Measurements from ENCODE around the gene APMAP. TPM values are rescaled to one million over a fixed set of nuclear protein-coding genes. Genes with fewer than 3 reads are reported as not detected.
"Not testable (repeated sequence)": the region's sequence is repeated elsewhere in the genome, so short reads cannot be mapped to it uniquely, and the experiment has no call there.

The APMAP gene
- total RNA-seq, 2 experiments from 2014 or later: 46.9 to 50.9 TPM

DNA sequence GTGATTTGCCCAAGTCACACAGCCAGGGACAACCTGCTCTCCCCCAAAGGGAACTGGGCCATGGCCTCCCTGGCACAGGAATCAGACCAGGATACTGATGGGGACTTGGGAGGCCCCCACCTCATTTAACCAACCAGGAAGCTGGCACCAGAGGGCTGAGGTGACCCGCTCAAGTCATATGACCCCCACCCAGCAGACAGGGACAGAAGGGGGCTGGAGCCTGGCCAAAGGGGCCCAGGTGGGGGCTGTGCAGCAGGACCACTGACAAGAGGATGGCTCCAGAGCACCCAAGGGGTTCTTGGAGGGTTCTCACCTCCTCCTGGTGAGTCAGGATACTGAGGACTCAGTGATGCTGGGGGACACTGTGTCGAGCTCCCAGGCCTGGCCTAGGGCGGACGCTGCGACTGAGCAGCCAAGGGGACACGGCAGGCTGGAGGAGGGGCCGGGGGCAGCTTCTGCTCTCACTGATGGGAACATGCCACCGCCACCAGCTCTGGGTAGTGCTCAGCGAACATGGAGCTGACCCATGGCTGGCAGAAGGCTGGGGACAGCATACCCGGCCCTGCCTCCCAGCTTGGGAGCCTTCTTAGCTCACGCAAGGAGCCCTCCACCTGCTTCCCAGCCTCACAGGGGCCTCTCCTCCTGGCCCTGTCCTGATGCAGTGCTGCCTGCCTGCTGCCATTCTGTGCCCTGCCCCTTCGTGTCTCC lies 42.3 kb downstream of the APMAP start:
- Mint-ChIP-seq H3K27me3 (ENCODE audit: low read depth) (no peaks in the 10 kb centered on the region), H3K4me3 (peak overlapping the region; percentile 72), H3K27ac (no peak overlapping the region), H3K36me3 (ENCODE audit: low read depth) (peaks cover 38% of the 10 kb centered on the region), H3K9me3 (peaks cover 28% of the 10 kb centered on the region), H3K4me1 (ENCODE audit: low read depth) (peaks cover 50% of the 10 kb centered on the region)
- CTCF ChIA-PET: interaction anchor here (0.5 to 1.5 kb wide), 3 partner anchors 19 to 103 kb away, joined by 3 to 5 read pairs (median 3); no protein-coding TSS in a partner anchor
- intact Hi-C loops (cut with micrococcal nuclease): no loop called here
- DNase-seq: no peak

DNA sequence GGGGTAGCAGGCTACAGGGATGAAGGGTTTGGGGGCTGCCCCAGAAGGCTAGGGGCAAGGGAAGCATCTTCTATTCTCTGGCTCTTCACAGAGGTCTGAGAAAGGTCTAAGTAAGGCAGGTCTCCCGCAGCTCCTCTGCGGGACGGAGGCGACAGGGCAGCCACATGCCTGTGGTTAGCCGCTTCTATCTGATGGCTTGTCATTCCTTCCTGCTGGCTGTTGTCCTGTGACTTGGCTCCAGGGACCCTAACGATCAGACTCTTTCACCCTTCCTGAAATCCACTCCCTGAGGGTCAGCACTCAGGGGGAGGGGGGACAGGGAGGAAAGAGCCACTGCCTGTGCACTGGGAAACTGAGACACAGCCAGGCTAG lies 42.8 kb downstream of the APMAP start:
- Mint-ChIP-seq H3K4me1 (ENCODE audit: low read depth) (peaks cover 45% of the 10 kb centered on the region), H3K36me3 (ENCODE audit: low read depth) (peaks cover 38% of the 10 kb centered on the region), H3K4me3 (peak overlapping the region; percentile 72), H3K27ac (peak overlapping the region; percentile 96), H3K27me3 (ENCODE audit: low read depth) (no peaks in the 10 kb centered on the region), H3K9me3 (peaks cover 31% of the 10 kb centered on the region)
- intact Hi-C loops (cut with micrococcal nuclease): loop anchor here (1.0 to 10.0 kb wide), 8 partner anchors 17 to 1592 kb away; partner anchors contain the start of genes ABHD12, APMAP and GINS1
- CTCF ChIA-PET: interaction anchor here (1.5 kb wide), 1 partner anchor 19 kb away, joined by 5 read pairs; no protein-coding TSS in a partner anchor
- DNase-seq: no peak

DNA sequence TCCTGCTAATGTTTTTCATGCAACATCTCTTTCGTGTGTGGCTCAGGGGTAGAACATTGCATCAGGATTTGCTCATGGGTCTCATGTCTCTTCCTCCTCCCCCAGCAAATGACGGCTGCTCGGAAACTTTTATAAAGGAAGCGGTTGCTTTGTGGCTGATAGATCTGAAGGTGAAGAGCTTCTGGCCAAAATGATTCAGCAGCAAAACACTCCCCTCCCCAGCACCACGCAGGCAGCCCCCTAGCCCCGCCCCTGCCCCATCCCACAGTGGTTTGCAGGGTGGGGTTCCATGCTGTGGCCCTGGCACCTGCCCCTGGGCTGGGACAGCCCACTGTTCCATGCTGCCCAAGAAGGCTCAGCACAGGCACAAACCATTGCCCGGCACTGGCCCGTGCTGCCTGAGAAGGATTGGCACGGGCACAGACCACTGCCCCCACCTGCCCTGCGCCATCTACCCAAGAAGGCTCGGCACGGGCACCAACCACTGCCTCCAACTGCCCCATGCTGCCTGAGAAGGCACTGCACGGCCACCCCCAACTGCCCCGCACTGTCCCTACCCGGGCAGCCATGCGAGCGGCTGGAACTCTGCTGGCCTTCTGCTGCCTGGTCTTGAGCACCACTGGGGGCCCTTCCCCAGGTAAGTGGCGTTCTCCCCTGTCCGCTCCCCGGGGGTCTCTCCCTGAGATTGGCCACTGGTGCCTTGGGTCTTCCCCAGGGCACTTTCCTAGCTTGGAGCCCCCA lies 43.4 kb downstream of the APMAP start, which contains the start of gene CST7:
Gene CST7, plus strand, starts transcription at position 331 of the 741 bp plus-strand sequence. Its CDS starts 237 bp downstream, at position 568.
- intact Hi-C loops (cut with micrococcal nuclease): loop anchor here (1.0 to 10.0 kb wide), 8 partner anchors 17 to 1592 kb away; partner anchors contain the start of genes ABHD12, APMAP and GINS1
- Mint-ChIP-seq H3K4me3 (peak within 1 kb of the TSS; percentile 72), H3K27me3 (ENCODE audit: low read depth) (no peaks in the 10 kb centered on the region), H3K36me3 (ENCODE audit: low read depth) (peaks cover 40% of the 10 kb centered on the region), H3K9me3 (peaks cover 34% of the 10 kb centered on the region), H3K27ac (peak within 1 kb of the TSS; percentile 96), H3K4me1 (ENCODE audit: low read depth) (peaks cover 40% of the 10 kb centered on the region)
- DNase-seq: peak; percentile 94
- CTCF ChIA-PET: interaction anchor here (1.5 kb wide), 1 partner anchor 18 kb away, joined by 5 read pairs; no protein-coding TSS in a partner anchor

DNA sequence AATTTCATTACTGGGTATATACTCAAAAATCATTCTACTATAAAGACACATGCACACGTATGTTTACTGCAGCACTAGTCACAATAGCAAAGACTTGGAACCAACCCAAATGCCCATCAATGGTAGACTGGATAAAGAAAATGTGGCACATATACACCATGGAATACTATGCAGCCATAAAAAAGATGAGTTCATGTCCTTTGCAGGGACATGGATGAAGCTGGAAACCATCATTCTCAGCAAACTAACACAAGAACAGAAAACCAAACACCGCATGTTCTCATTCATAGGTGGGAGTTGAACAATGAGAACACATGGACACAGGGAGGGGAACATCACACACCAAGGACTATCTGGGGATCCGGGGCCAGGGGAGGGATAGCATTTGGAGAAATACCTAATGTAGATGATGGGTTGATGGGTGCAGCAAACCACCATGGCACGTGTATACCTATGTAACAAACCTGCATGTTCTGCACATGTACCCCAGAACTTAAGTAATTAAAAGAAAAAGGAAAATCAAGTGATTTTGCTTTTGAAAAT lies 44.1 kb downstream of the APMAP start:
- Mint-ChIP-seq H3K27ac (peak overlapping the region; percentile 96), H3K36me3 (ENCODE audit: low read depth) (peaks cover 37% of the 10 kb centered on the region), H3K9me3 (peaks cover 34% of the 10 kb centered on the region), H3K4me3 (peak overlapping the region; percentile 72), H3K4me1 (ENCODE audit: low read depth) (peaks cover 34% of the 10 kb centered on the region)
- intact Hi-C loops (cut with micrococcal nuclease): loop anchor here (2.0 to 10.0 kb wide), 5 partner anchors 290 to 1591 kb away; partner anchors contain the start of genes ABHD12 and GINS1
- not testable (repeated sequence) for DNase-seq; H3K27me3 Mint-ChIP-seq (ENCODE audit: low read depth)
- CTCF ChIA-PET: interaction anchor here (1.5 kb wide), 1 partner anchor 18 kb away, joined by 5 read pairs; no protein-coding TSS in a partner anchor

DNA sequence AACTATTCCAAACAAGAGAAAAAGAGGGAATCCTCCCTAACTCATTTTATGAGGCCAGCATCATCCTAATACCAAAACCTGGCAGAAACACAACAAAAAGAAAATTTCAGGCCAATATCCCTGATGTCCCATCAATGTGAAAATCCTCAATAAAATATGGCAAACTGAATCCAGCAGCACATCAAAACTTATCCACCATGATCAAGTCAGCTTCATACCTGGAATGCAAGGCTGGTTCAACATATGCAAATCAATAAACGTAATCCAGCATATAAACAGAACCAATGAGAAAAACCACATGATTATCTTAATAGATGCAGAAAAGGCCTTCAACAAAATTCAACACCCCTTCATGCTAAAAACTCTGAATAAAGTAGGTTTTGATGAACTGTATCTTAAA lies 46.2 kb downstream of the APMAP start:
- intact Hi-C loops (cut with micrococcal nuclease): loop anchor here (5.0 to 10.0 kb wide), 4 partner anchors 446 to 1589 kb away; partner anchors contain the start of genes ABHD12 and GINS1
- H3K27ac Mint-ChIP-seq; CTCF ChIA-PET; H3K4me3 Mint-ChIP-seq; H3K27me3 Mint-ChIP-seq (ENCODE audit: low read depth); DNase-seq: not testable (repeated sequence)
- H3K9me3 Mint-ChIP-seq: peaks cover 41% of the 10 kb centered on the region
- peaks cover 29% of the 10 kb centered on the region for H3K4me1 Mint-ChIP-seq (ENCODE audit: low read depth)
- peaks cover 36% of the 10 kb centered on the region for H3K36me3 Mint-ChIP-seq (ENCODE audit: low read depth)

DNA sequence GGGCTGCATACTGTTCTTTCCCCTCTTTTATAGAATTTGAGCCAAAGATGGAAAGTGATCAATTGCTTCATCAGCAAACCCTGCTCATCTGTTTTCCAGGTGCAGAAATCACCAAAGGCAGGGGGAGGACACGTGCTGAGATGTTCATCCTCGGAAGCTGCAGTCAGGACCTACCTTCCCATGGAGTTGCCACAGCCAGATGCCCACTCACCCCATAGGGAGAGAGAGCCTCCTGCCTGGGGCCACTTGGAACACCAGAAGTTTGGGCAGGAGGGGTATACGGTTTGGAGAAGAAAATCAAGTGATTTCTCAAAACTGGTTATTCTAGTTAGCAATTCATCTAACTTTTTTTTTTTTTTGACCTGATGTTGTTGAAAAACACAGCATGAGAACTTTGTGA lies 48.8 kb downstream of the APMAP start:
- Mint-ChIP-seq H3K9me3 (peaks cover 51% of the 10 kb centered on the region), H3K27ac (no peak overlapping the region), H3K4me3 (no peak overlapping the region), H3K27me3 (ENCODE audit: low read depth) (no peaks in the 10 kb centered on the region), H3K36me3 (ENCODE audit: low read depth) (peaks cover 42% of the 10 kb centered on the region), H3K4me1 (ENCODE audit: low read depth) (peaks cover 18% of the 10 kb centered on the region)
- DNase-seq: no peak
- CTCF ChIA-PET: interaction anchor here (1.8 kb wide), 1 partner anchor 13 kb away, joined by 4 read pairs; no protein-coding TSS in a partner anchor
- intact Hi-C loops (cut with micrococcal nuclease): loop anchor here (10.0 kb wide), 1 partner anchor 839 kb away; no protein-coding TSS in a partner anchor

DNA sequence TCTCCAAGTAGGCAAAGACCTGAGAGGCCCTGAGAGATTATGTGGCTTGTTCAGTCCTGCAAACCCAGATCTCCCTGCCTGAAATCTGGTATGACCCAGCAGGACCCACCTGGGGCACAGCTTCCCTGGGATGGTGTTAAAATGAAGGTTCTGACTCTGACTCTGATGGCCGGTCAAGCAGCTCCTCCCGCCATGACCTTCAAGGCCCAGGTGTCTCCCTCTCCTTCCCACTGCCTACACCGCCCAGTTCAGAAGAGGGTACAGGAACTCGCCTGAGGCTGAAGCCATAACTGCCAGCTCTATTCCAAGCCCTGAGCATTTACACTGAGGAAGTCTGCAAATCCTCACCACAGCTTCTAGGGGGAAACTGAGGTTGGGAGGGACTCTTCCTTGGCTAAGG lies 49.4 kb downstream of the APMAP start:
- CTCF ChIA-PET: interaction anchor here (1.8 kb wide), 1 partner anchor 13 kb away, joined by 4 read pairs; no protein-coding TSS in a partner anchor
- intact Hi-C loops (cut with micrococcal nuclease): loop anchor here (10.0 kb wide), 1 partner anchor 838 kb away; no protein-coding TSS in a partner anchor
- H3K27ac Mint-ChIP-seq: no peak overlapping the region
- no peak for DNase-seq
- peaks cover 47% of the 10 kb centered on the region for H3K9me3 Mint-ChIP-seq
- no peak overlapping the region for H3K4me3 Mint-ChIP-seq
- no peaks in the 10 kb centered on the region for H3K27me3 Mint-ChIP-seq (ENCODE audit: low read depth)
- peaks cover 12% of the 10 kb centered on the region for H3K4me1 Mint-ChIP-seq (ENCODE audit: low read depth)
- peaks cover 41% of the 10 kb centered on the region for H3K36me3 Mint-ChIP-seq (ENCODE audit: low read depth)

DNA sequence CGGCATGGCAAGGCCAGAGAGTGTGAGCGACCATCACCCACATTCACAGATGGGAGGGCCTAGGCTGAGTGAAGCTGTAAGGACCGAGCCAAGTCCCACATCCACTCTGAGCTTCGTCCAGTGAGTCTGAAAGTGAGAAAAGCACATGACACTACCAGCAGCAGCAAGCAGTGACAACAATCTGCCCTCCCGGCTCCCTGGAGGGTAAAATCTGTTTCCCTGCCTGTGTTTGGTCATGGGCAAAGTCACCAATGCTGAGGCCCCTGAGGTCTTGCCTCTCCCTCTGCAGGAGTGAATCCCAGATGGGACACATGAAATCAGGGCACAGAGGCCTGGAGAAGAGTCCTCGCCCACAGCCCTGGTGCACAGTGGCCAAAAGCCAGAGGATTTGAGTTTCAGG lies 49.9 kb downstream of the APMAP start:
- Mint-ChIP-seq H3K27me3 (ENCODE audit: low read depth) (no peaks in the 10 kb centered on the region), H3K4me1 (ENCODE audit: low read depth) (peaks cover 7% of the 10 kb centered on the region)
- intact Hi-C loops (cut with micrococcal nuclease): loop anchor here (10.0 kb wide), 1 partner anchor 838 kb away; no protein-coding TSS in a partner anchor

DNA sequence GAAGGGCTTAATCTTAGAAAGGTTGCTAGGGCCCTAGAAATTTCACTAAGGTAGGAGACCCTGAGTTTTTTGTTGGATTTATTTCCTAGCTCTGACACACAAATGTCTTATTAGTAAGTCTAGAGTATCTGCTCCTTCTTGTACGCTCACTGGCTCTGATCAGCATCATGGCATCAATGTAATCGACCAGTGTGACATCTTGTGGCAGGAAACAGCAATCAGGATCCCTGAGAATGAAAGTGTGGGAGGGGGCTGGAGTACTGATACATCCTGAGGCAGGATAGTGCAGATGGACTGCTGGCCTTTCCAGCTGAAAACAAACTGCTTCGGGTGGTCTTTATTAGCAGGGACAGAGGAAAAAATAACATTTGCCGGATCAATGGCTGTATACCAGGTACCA lies 53.5 kb downstream of the APMAP start:
- peaks cover 20% of the 10 kb centered on the region for H3K9me3 Mint-ChIP-seq
- no peak for DNase-seq
- intact Hi-C loops (cut with micrococcal nuclease): loop anchor here (10.0 kb wide), 2 partner anchors 236 to 904 kb away; no protein-coding TSS in a partner anchor
- no peak overlapping the region for H3K27ac Mint-ChIP-seq
- H3K27me3 Mint-ChIP-seq (ENCODE audit: low read depth): no peaks in the 10 kb centered on the region
- H3K4me1 Mint-ChIP-seq (ENCODE audit: low read depth): no peaks in the 10 kb centered on the region
- peaks cover 14% of the 10 kb centered on the region for H3K36me3 Mint-ChIP-seq (ENCODE audit: low read depth)
- CTCF ChIA-PET: no interaction called here
- H3K4me3 Mint-ChIP-seq: no peak overlapping the region

More for the DNA sequence above, 49.9 kb downstream of the APMAP start:
- CTCF ChIA-PET: interaction anchor here (1.8 kb wide), 1 partner anchor 12 kb away, joined by 4 read pairs; no protein-coding TSS in a partner anchor
- Mint-ChIP-seq H3K27ac (no peak overlapping the region), H3K36me3 (ENCODE audit: low read depth) (peaks cover 37% of the 10 kb centered on the region), H3K9me3 (peaks cover 43% of the 10 kb centered on the region), H3K4me3 (no peak overlapping the region)
- DNase-seq: no peak

DNA sequence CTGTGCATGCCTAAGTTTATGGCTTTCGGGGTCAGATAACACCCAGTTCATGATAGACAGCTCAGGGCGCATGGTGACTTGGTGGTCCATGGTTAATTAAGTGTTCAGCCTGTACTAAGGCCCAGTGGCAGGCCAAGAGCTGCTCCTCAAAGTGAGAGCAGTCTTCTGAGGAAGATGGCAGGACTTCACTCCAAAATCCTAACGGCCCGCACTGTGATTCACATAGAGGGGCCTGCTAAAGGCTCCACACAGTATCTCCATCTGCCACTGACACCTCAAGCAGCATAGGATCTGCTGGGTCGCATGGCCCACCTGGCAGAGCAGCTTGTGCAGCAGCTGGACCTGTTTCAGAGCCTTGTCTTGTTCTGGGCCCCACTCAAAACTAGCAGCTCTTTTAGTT lies 54.1 kb downstream of the APMAP start:
- CTCF ChIA-PET: no interaction called here
- H3K27me3 Mint-ChIP-seq (ENCODE audit: low read depth): no peaks in the 10 kb centered on the region
- H3K27ac Mint-ChIP-seq: no peak overlapping the region
- H3K9me3 Mint-ChIP-seq: peaks cover 20% of the 10 kb centered on the region
- intact Hi-C loops (cut with micrococcal nuclease): loop anchor here (10.0 kb wide), 2 partner anchors 236 to 904 kb away; no protein-coding TSS in a partner anchor
- no peak for DNase-seq
- no peaks in the 10 kb centered on the region for H3K4me1 Mint-ChIP-seq (ENCODE audit: low read depth)
- H3K4me3 Mint-ChIP-seq: no peak overlapping the region
- H3K36me3 Mint-ChIP-seq (ENCODE audit: low read depth): peaks cover 12% of the 10 kb centered on the region

DNA sequence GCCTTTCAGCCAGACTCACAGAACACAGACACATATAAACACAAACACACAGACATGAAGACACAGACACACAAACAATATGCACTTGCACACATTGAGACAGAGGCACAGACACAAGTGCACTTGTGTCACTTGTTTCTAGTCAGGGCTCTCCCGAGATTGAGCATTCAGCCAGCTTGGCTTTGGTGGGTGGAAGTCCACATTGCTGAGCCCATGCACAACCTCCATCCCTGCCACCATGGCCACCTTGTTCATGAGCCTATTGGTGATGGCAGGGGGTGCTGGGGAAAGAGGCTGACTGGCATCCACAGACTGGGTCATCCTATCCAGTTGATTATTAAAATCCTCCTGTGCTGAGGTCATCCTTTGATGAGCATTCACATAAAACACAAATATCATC lies 55.0 kb downstream of the APMAP start:
- H3K4me1 Mint-ChIP-seq (ENCODE audit: low read depth): peaks cover 2% of the 10 kb centered on the region
- CTCF ChIA-PET: interaction anchor here (0.5 kb wide), 1 partner anchor 45 kb away, joined by 3 read pairs; no protein-coding TSS in a partner anchor
- H3K9me3 Mint-ChIP-seq: peaks cover 20% of the 10 kb centered on the region
- peaks cover 11% of the 10 kb centered on the region for H3K36me3 Mint-ChIP-seq (ENCODE audit: low read depth)
- no peak overlapping the region for H3K4me3 Mint-ChIP-seq
- no peak for DNase-seq
- intact Hi-C loops (cut with micrococcal nuclease): loop anchor here (10.0 kb wide), 2 partner anchors 237 to 903 kb away; no protein-coding TSS in a partner anchor
- H3K27ac Mint-ChIP-seq: no peak overlapping the region
- no peaks in the 10 kb centered on the region for H3K27me3 Mint-ChIP-seq (ENCODE audit: low read depth)
